Transverse colon (tissue), 4 donors: ENCODE results near the gene C16orf54. TPM values are rescaled to one million over a fixed set of nuclear protein-coding genes. Genes with fewer than 3 reads are reported as not detected.
"Not testable (repeated sequence)": the region's sequence is repeated elsewhere in the genome, so short reads cannot be mapped to it uniquely, and the experiment has no call there.

Experiments used
- DNase-seq: peaks from one replicate; pipeline ENCODE4 v3.0.0-alpha.2; 2019
- H3K27ac ChIP-seq, 4 donors: fragments of 200-600 bp; sonication (generic); 2 replicates each; pipeline ENCODE4 v1.5.1; 2016 to 2018; ENCODE audit warnings: inconsistent platforms in 4 of 4
- H3K27me3 ChIP-seq: fragments of 200-600 bp; sonication (generic); 2 replicates; pipeline ENCODE4 v1.5.1; 2017; ENCODE audit warnings: inconsistent platforms
- H3K36me3 ChIP-seq, 4 donors: fragments of 200-600 bp; sonication (generic); 2 replicates each; pipeline ENCODE4 v1.5.1; 2017 to 2019; ENCODE audit warnings: inconsistent platforms in 4 of 4
- H3K4me1 ChIP-seq, 4 donors: fragments of 200-600 bp; sonication (generic); 2 replicates each; pipeline ENCODE4 v1.5.1; 2017 to 2020; ENCODE audit warnings: inconsistent platforms in 4 of 4
- H3K4me3 ChIP-seq, 4 donors: fragments of 200-600 bp; sonication (generic); 1 replicate in 1 of 4; 2 replicates in 3 of 4; pipeline versions ENCODE4 v1.5.1 to v1.6.1; 2017 to 2019; ENCODE audit warnings: inconsistent platforms in 4 of 4
- H3K9me3 ChIP-seq, 2 donors: fragments of 200-600 bp; sonication (generic); 2 replicates each; pipeline ENCODE4 v1.5.1; 2017 to 2019; ENCODE audit warnings: inconsistent platforms in 2 of 2
- CTCF ChIP-seq, 5 experiments: fragments of 200-600 bp in 3 of 5; fragments of 450-650 bp in 2 of 5; sonication (generic) in 3 of 5; IDR thresholded peaks; 1 replicate in 2 of 5; 2 replicates in 3 of 5; pipeline ENCODE4 v1.5.1; 2016 to 2017; ENCODE audit warnings: antibody characterized with exemption in 5 of 5, inconsistent platforms in 3 of 5, mild to moderate bottlenecking in 2 of 5, moderate library complexity in 1 of 5
- EP300 ChIP-seq: sonication (generic); formaldehyde crosslinking; IDR thresholded peaks from one replicate; pipeline ENCODE4 v1.6.1; 2017; ENCODE audit warnings: antibody characterized with exemption, low read depth
- POLR2A ChIP-seq: fragments of 450-650 bp; IDR thresholded peaks from one replicate; pipeline ENCODE4 v1.6.1; 2016; ENCODE audit warnings: antibody characterized with exemption, mild to moderate bottlenecking, moderate library complexity
- POLR2AphosphoS5 ChIP-seq, 3 donors: sonication (generic); formaldehyde crosslinking; IDR thresholded peaks; one replicate each; pipeline ENCODE4 v1.6.1; 2016; ENCODE audit warnings: antibody characterized with exemption in 3 of 3
- WGBS, 2 donors: methylation state at CpG; one replicate each; pipeline ENCODE4 v1.1.5; 2018; ENCODE audit warnings: low coverage in 1 of 2; 5-methylcytosine and 5-hydroxymethylcytosine counted together
- in situ Hi-C, 4 donors: fragments of 200-750 bp; cut with MboI; loops; one replicate each; pipeline versions ENCODE4 v1.15.0 to v1.15.1; 2017; ENCODE audit warnings: low sequenced_read_pairs in 3 of 4, low pct_ligation_motif_present in 1 of 4, low pct_unique_long_range_greater_than_20kb in 1 of 4
- intact Hi-C: fragments of 100-400 bp; cut with DNase I; formaldehyde crosslinking; loops from one replicate; pipeline ENCODE4 v1.15.1; 2023; ENCODE audit warnings: low total_unique reads
- total RNA-seq, 4 donors: library from RNA; depleted of rRNA; stranded (reverse); fragments of >200 nt; gene quantifications; one replicate each; pipeline ENCODE4 v1.1.0, GENCODE V29; 2016

The C16orf54 gene
- total RNA-seq, 4 donors from 2014 or later = 3.0 to 8.2 (median 3.8) TPM; not detected in 1

GRCh38 chr16:29760567-29761279 lies 14.9 kb upstream of the C16orf54 start:
- no peak overlapping the region for H3K4me3 ChIP-seq
- intact Hi-C loops = no loop called here
- peaks cover 0 to 56% (median 19%) of the 10 kb centered on the region in 4 donors for H3K4me1 ChIP-seq
- DNase-seq = no peak
- H3K9me3 ChIP-seq = no peaks in the 10 kb centered on the region
- in situ Hi-C loops = no loop called here
- H3K27ac ChIP-seq = peak overlapping the region in 3 of 4 donors; percentile 43 to 79 (median 53)
- TF ChIP-seq CTCF (IDR thresholded peaks at IDR 0.05) = no peak
- no peak for TF ChIP-seq POLR2AphosphoS5 (IDR thresholded peaks at IDR 0.05)
- TF ChIP-seq EP300 = no peak
- TF ChIP-seq POLR2A = no peak
- H3K36me3 ChIP-seq = no peaks in the 10 kb centered on the region
- 40 to 88% methylated on average over 1 to 9 of the region's 9 CpGs for WGBS, 2 donors
- H3K27me3 ChIP-seq = no peaks in the 10 kb centered on the region

- in situ Hi-C loops (no loop called here), intact Hi-C loops (no loop called here)
- H3K9me3 ChIP-seq = no peaks in the 10 kb centered on the region
- no peak overlapping the region for H3K4me3 ChIP-seq
- H3K4me1 ChIP-seq = peaks cover 0 to 37% (median 11%) of the 10 kb centered on the region in 4 donors
- WGBS, 2 donors = 71 to 77% methylated on average over 5 to 6 of the region's 6 CpGs
- DNase-seq = no peak
- H3K36me3 ChIP-seq = no peaks in the 10 kb centered on the region
- no peak for TF ChIP-seq POLR2AphosphoS5 (IDR thresholded peaks at IDR 0.05)
- no peak for TF ChIP-seq CTCF (IDR thresholded peaks at IDR 0.05)
- no peak for TF ChIP-seq EP300
- TF ChIP-seq POLR2A = no peak
- H3K27me3 ChIP-seq = no peaks in the 10 kb centered on the region
- H3K27ac ChIP-seq = no peak overlapping the region
Measured at GRCh38 chr16:29757950-29758466, 12.2 kb upstream of the C16orf54 start.

- H3K27ac ChIP-seq = peak overlapping the region in 2 of 4 donors; percentile 19 to 52
- intact Hi-C loops, H3K27me3 ChIP-seq, DNase-seq, in situ Hi-C loops, H3K4me3 ChIP-seq, H3K9me3 ChIP-seq, H3K36me3 ChIP-seq: not testable (repeated sequence)
- whole genome bisulfite sequencing, 2 donors = 76 to 97% methylated on average over 3 to 8 of the region's 8 CpGs
- H3K4me1 ChIP-seq = peaks cover 0 to 37% (median 11%) of the 10 kb centered on the region in 4 donors
Measured at GRCh38 chr16:29757086-29757485, 11.3 kb upstream of the C16orf54 start.

GRCh38 chr16:29756654-29757053 lies 10.9 kb upstream of the C16orf54 start:
- peaks cover 0 to 35% (median 11%) of the 10 kb centered on the region in 4 donors for H3K4me1 ChIP-seq
- WGBS, 2 donors = 65% methylated on average over 1 of the region's 1 CpG; no CpG with 5 or more reads in 1 of the 2 donors
- intact Hi-C loops = no loop called here
- H3K27me3 ChIP-seq = no peaks in the 10 kb centered on the region
- no peak overlapping the region for H3K4me3 ChIP-seq
- H3K9me3 ChIP-seq = no peaks in the 10 kb centered on the region
- in situ Hi-C loops = no loop called here
- H3K36me3 ChIP-seq = no peaks in the 10 kb centered on the region
- TF ChIP-seq POLR2A = no peak
- TF ChIP-seq POLR2AphosphoS5 (IDR thresholded peaks at IDR 0.05) = no peak
- no peak for TF ChIP-seq EP300
- TF ChIP-seq CTCF (IDR thresholded peaks at IDR 0.05) = no peak
- DNase-seq = no peak
- peak overlapping the region in 2 of 4 donors; percentile 19 to 52 for H3K27ac ChIP-seq
